Neural cell (in vitro differentiated cells): ENCODE results near the gene SNRPA1. TPM values are rescaled to one million over a fixed set of nuclear protein-coding genes. Genes with fewer than 3 reads are reported as not detected.

Source experiments
- H2AFZ ChIP-seq: fragments of 200-600, 300-800 bp; sonication (generic), shearing (Covaris generic); 2 replicates; pipeline ENCODE4 v1.6.0; 2014; ENCODE audit warnings: low read depth, mild to moderate bottlenecking, antibody characterized with exemption, low read length, moderate library complexity
- H3F3A ChIP-seq: fragments of 200-600 bp; shearing (Covaris generic); 2 replicates; pipeline ENCODE4 v1.6.1; 2016; ENCODE audit warnings: mild to moderate bottlenecking, moderate library complexity, mixed read lengths, antibody characterized with exemption, low read length; ENCODE audit not compliant: insufficient read depth, poor library complexity, severe bottlenecking
- H3K27ac ChIP-seq: fragments of 200-600, 300-800 bp; sonication (generic), shearing (Covaris generic); 2 replicates; pipeline ENCODE4 v1.5.1; 2014; ENCODE audit warnings: mild to moderate bottlenecking, low read length, moderate library complexity
- H3K27me3 ChIP-seq: fragments of 300-800, 200-600 bp; sonication (generic), shearing (Covaris generic); 2 replicates; pipeline ENCODE4 v1.6.0; 2014; ENCODE audit warnings: mild to moderate bottlenecking, low read depth, low read length, moderate library complexity; ENCODE audit not compliant: insufficient read depth
- H3K36me3 ChIP-seq: fragments of 300-800, 200-600 bp; sonication (generic), shearing (Covaris generic); 2 replicates; pipeline ENCODE4 v1.5.1; 2014; ENCODE audit warnings: mild to moderate bottlenecking, antibody characterized with exemption, low read length, moderate library complexity; ENCODE audit not compliant: insufficient read depth
- H3K4me2 ChIP-seq: fragments of 300-800, 200-600 bp; sonication (generic), shearing (Covaris generic); 2 replicates; pipeline ENCODE4 v1.6.0; 2014; ENCODE audit warnings: mild to moderate bottlenecking, low read length
- H3K4me3 ChIP-seq: fragments of 300-800, 200-600 bp; sonication (generic), shearing (Covaris generic); 2 replicates; pipeline ENCODE4 v1.5.1; 2014; ENCODE audit warnings: mild to moderate bottlenecking, low read length, moderate library complexity
- H3K79me2 ChIP-seq: fragments of 200-600 bp; shearing (Covaris generic); replicated peaks from 2 replicates; pipeline ENCODE4 v1.6.0; 2014; ENCODE audit warnings: mild to moderate bottlenecking, low read length, moderate library complexity; ENCODE audit not compliant: insufficient read depth
- H3K9ac ChIP-seq: fragments of 300-800, 200-600 bp; sonication (generic), shearing (Covaris generic); 2 replicates; pipeline ENCODE4 v1.6.1; 2016; ENCODE audit warnings: mild to moderate bottlenecking, low read length, mixed read lengths
- H3K9me2 ChIP-seq: fragments of 200-600 bp; shearing (Covaris generic); 2 replicates; pipeline ENCODE4 v1.6.1; 2016; ENCODE audit warnings: mild to moderate bottlenecking, low read length, mixed read lengths; ENCODE audit not compliant: insufficient read depth
- H3K9me3 ChIP-seq: fragments of 200-600, 300-800 bp; sonication (generic), shearing (Covaris generic); 2 replicates; pipeline ENCODE4 v1.6.1; 2016; ENCODE audit warnings: mild to moderate bottlenecking, mixed run types, low read length, moderate library complexity, mixed read lengths
- H4K20me1 ChIP-seq: fragments of 200-600 bp; shearing (Covaris generic); 2 replicates; pipeline ENCODE4 v1.6.1; 2016; ENCODE audit warnings: mild to moderate bottlenecking, mixed run types; ENCODE audit not compliant: insufficient read depth
- EP300 ChIP-seq: fragments of 450-650 bp; conservative IDR thresholded peaks from 2 replicates; pipeline ENCODE4 v1.6.1; 2014; ENCODE audit warnings: antibody characterized with exemption, mild to moderate bottlenecking, moderate library complexity; ENCODE audit not compliant: poor library complexity, severe bottlenecking
- EZH2 ChIP-seq: fragments of 200-600, 300-800 bp; shearing (Covaris generic), sonication (generic); IDR thresholded peaks from 2 replicates; pipeline ENCODE4 v1.6.1; 2014; ENCODE audit warnings: antibody characterized with exemption, low read length, borderline replicate concordance, mild to moderate bottlenecking; ENCODE audit not compliant: insufficient read depth, poor library complexity, severe bottlenecking
- MXI1 ChIP-seq: fragments of 450-650 bp; conservative IDR thresholded peaks from 2 replicates; pipeline ENCODE4 v1.6.1; 2014; ENCODE audit warnings: antibody characterized with exemption, mild to moderate bottlenecking; ENCODE audit not compliant: poor library complexity, severe bottlenecking
- POLR2AphosphoS5 ChIP-seq: IDR thresholded peaks from 2 replicates; pipeline ENCODE4 v1.6.1; 2012
- RAD21 ChIP-seq: fragments of 450-650 bp; conservative IDR thresholded peaks from 2 replicates; pipeline ENCODE4 v1.6.1; 2014; ENCODE audit warnings: antibody characterized with exemption, mild to moderate bottlenecking, moderate library complexity
- SMC3 ChIP-seq: fragments of 450-650 bp; conservative IDR thresholded peaks from 2 replicates; pipeline ENCODE4 v1.6.1; 2014; ENCODE audit warnings: antibody characterized with exemption, mild to moderate bottlenecking, moderate library complexity; ENCODE audit not compliant: poor library complexity
- TAF1 ChIP-seq: IDR thresholded peaks from 2 replicates; pipeline ENCODE4 v1.6.1; 2012; ENCODE audit warnings: low read depth
- polyA plus RNA-seq: library from polyadenylated mRNA; depleted of rRNA; stranded (reverse); fragments of >200 nt; gene quantifications from 2 replicates; pipeline ENCODE4 v1.2.3, GENCODE V29; 2014
- TF ChIP-seq, protein P1 (sequence below): fragments of 450-650 bp; IDR thresholded peaks from 2 replicates; pipeline ENCODE4 v1.5.1; 2014; ENCODE audit warnings: antibody characterized with exemption, mild to moderate bottlenecking, moderate library complexity; ENCODE audit not compliant: poor library complexity, severe bottlenecking
- TF ChIP-seq, protein P2 (sequence below): IDR thresholded peaks from 2 replicates; pipeline ENCODE4 v1.6.1; 2012; ENCODE audit warnings: borderline replicate concordance

SNRPA1 gene
- polyA plus RNA-seq, 1 donor from 2014 or later: 53.6 TPM

GRCh38 chr15:101323793-101324523 is 28.9 kb upstream of the SNRPA1 start:
- Histone ChIP-seq H4K20me1 (no peaks in the 10 kb centered on the region), H3K79me2 (no peaks in the 10 kb centered on the region), H3K36me3 (no peaks in the 10 kb centered on the region), H3F3A (no peaks in the 10 kb centered on the region), H3K9me3 (no peaks in the 10 kb centered on the region), H3K4me3 (no peak overlapping the region), H3K9ac (no peak overlapping the region), H3K27me3 (no peaks in the 10 kb centered on the region), H3K9me2 (no peaks in the 10 kb centered on the region), H2AFZ (no peak overlapping the region), H3K4me2 (no peak overlapping the region), H3K27ac (no peak overlapping the region)
- no peak for TF ChIP-seq TAF1
- no peak for TF ChIP-seq MXI1
- no peak for TF ChIP-seq SMC3
- TF ChIP-seq, protein P1, sequence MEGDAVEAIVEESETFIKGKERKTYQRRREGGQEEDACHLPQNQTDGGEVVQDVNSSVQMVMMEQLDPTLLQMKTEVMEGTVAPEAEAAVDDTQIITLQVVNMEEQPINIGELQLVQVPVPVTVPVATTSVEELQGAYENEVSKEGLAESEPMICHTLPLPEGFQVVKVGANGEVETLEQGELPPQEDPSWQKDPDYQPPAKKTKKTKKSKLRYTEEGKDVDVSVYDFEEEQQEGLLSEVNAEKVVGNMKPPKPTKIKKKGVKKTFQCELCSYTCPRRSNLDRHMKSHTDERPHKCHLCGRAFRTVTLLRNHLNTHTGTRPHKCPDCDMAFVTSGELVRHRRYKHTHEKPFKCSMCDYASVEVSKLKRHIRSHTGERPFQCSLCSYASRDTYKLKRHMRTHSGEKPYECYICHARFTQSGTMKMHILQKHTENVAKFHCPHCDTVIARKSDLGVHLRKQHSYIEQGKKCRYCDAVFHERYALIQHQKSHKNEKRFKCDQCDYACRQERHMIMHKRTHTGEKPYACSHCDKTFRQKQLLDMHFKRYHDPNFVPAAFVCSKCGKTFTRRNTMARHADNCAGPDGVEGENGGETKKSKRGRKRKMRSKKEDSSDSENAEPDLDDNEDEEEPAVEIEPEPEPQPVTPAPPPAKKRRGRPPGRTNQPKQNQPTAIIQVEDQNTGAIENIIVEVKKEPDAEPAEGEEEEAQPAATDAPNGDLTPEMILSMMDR: no peak
- no peak for TF ChIP-seq EP300
- no peak for TF ChIP-seq EZH2
- TF ChIP-seq RAD21: no peak
- TF ChIP-seq, protein P2, sequence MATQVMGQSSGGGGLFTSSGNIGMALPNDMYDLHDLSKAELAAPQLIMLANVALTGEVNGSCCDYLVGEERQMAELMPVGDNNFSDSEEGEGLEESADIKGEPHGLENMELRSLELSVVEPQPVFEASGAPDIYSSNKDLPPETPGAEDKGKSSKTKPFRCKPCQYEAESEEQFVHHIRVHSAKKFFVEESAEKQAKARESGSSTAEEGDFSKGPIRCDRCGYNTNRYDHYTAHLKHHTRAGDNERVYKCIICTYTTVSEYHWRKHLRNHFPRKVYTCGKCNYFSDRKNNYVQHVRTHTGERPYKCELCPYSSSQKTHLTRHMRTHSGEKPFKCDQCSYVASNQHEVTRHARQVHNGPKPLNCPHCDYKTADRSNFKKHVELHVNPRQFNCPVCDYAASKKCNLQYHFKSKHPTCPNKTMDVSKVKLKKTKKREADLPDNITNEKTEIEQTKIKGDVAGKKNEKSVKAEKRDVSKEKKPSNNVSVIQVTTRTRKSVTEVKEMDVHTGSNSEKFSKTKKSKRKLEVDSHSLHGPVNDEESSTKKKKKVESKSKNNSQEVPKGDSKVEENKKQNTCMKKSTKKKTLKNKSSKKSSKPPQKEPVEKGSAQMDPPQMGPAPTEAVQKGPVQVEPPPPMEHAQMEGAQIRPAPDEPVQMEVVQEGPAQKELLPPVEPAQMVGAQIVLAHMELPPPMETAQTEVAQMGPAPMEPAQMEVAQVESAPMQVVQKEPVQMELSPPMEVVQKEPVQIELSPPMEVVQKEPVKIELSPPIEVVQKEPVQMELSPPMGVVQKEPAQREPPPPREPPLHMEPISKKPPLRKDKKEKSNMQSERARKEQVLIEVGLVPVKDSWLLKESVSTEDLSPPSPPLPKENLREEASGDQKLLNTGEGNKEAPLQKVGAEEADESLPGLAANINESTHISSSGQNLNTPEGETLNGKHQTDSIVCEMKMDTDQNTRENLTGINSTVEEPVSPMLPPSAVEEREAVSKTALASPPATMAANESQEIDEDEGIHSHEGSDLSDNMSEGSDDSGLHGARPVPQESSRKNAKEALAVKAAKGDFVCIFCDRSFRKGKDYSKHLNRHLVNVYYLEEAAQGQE: no peak
- TF ChIP-seq POLR2AphosphoS5: no peak

- no peaks in the 10 kb centered on the region for H3K9me2 ChIP-seq
- no peaks in the 10 kb centered on the region for H3K27me3 ChIP-seq
- H3K9me3 ChIP-seq: no peaks in the 10 kb centered on the region
- no peak overlapping the region for H3K27ac ChIP-seq
- no peak overlapping the region for H2AFZ ChIP-seq
- no peaks in the 10 kb centered on the region for H3K36me3 ChIP-seq
- no peaks in the 10 kb centered on the region for H3K79me2 ChIP-seq
- TF ChIP-seq EZH2 (no peak), EP300 (no peak), POLR2AphosphoS5 (no peak), TAF1 (no peak), RAD21 (no peak), SMC3 (no peak), MXI1 (no peak)
- TF ChIP-seq, protein P2: no peak
- TF ChIP-seq, protein P1: no peak
- no peak overlapping the region for H3K4me2 ChIP-seq
- H3K4me3 ChIP-seq: no peak overlapping the region
- H4K20me1 ChIP-seq: no peaks in the 10 kb centered on the region
- no peak overlapping the region for H3K9ac ChIP-seq
- H3F3A ChIP-seq: no peaks in the 10 kb centered on the region
These were observed 27.9 kb upstream of the SNRPA1 start for GRCh38 chr15:101322854-101323477.
